Activated CD8-positive, alpha-beta memory T cell treated with anti-CD3 and anti-CD28 coated beads, Interleukin-2, amount 50 U/mL, for 24 hours (primary cell): ENCODE results near the gene FAM193A.
A peak's percentile ranks its signal among the peaks of the same experiment; 100 is the strongest.
"Not testable (repeated sequence)": the region's sequence is repeated elsewhere in the genome, so short reads cannot be mapped to it uniquely, and the experiment has no call there.

Source experiments
- DNase-seq: peaks from one replicate; pipeline ENCODE4 v3.0.0-alpha.2; 2020; ENCODE audit errors: extremely low read depth

Gene FAM193A

DNA sequence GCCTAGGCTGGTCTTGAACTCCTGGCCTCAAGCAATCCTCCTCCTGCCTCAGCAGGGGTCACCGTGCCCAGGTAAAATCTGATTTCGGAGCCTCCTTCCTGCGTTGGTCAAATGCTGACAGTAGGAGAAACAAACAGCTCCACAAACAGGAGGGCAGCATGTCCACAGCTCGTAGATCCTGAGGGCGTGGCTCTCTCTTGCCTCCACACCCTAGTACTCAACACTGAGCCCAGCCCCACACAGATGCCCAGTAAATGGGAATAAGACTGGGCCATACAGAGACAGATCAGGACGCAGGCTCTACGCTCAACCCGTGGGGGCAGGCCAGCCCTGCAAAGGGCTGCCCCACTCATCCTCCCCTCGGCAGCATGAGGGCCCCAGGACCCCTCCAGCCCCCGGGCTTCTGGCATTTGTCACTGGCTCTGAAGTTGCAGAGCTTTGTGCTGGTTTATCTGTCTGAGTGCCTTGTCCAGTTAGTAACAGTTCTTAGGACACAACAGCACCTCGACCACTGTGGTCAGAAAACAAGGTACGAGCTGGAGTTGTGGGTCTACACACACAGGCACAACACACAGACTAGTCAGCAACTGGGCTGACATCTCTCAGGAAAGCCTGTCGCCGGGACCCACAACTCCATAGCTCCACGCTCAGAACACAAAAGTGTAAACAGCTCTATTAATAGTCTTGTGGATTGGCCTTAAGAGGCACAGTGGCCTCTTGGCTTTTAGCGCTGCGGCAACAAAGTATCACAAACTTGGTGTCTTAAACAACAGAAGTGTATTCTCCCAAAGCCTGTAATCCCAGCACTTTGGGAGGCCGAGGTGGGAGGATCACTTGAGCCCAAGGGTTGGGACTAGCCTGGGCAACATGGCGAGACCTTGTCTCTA lies 214.5 kb downstream of the FAM193A start:
- DNase-seq = no peak

DNA sequence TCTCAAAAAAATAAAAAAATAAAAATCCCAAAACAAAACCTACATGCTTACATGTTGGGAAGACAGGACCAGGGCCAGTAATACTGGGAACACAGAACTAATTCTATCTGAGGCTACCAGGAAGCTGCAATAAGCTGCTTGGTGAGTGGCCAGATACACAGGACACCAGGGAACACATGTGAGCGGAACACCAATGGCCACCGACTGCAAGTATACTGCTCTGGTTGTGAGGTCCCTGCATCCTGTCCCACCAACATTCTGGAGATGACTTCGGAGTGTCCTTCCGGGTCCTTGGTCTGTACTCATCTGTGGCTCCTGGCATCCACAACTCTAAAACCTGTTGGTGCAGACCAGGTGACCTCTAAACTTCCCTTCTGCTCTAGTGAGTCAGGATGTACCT lies 217.0 kb downstream of the FAM193A start:
- DNase-seq = no peak

DNA sequence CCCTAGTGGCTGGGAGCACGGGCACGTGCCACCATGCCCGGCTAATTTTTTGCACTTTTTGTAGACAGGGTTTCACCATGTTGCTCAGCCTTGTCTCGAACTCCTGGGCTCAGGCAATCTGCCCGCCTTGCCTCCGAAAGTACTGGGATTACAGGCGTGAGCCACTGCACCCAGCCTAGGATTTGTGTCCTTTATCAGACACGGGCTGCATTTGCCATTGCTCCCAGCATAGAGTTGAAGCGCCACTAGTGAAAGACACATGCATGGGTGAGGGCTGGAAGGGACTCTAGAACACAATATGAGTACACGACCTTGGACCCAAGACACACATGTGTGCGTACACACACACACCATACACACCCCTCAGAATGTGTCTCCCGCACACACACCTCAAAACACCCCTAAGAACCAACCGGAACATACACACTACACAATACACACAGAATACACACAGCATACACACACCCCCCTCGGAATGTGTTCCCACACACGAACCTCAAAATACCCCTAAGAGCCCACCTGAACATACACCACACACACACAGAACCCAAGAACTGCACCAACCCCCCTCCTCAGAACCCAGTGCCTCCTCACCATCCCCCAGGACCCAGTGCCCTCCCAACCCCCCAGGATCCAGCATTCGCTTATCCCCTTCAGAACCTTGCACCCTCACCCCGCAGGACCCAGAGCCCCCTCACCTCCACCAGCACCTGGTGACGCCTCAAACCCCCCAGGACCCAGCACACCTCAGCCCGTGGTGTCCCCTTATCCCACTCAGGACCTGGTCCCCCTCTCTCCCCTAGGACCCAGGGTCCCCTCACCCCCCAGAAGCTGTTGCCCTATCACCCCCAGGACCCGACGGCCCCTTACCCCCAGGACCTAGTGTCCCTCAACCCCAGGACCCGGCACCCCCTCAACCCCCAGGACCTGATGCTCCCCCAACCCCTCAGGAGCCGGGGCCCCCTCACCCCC lies 218.7 kb downstream of the FAM193A start:
- no peak for DNase-seq

DNA sequence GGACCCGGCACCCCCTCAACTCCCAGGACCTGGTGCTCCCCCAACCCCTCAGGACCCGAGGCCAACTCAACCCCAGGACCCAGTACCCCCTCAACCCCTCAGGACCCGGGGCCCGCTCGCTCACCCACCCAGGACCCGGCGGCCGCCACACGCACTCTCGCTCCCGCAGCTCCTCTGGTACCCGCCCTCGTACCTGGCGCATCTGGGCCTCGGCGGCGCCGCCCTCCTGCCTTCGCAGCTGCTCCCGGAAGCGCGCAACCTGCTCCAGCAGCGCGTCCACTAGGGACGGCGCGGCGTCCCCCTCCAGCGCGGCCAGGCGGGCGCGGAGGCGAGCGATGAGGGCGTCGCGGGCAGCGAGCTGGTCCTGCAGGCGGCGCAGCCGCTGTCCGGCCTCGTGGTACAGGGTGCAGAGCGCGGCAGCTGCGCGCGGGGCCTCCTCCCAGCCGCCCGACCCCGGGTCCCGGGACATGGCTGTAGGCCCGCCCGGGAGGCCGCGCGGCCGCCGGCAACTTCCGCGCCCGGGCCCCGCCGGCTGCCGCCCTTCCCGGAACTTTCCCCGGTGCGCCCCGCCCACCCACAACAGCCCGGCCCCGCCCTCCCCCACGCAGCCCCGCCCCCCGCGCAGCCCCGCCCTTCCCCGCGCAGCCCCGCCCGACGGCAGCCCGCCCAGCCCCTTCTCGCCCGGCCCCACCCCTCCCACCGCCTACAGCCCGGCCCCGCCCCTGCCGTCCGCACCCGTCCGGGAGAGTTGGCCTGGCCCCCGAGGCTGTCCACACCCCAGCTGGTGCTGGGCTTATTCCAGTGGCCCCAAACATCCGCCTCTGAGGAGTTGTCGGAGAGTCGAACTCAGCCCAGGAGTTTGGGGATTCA lies 219.6 kb downstream of the FAM193A start, which contains the start of gene TNIP2:
Gene TNIP2 (minus strand): TSS at position 516 of the 870 bp plus-strand sequence. CDS start 47 bp downstream, at position 469.
- peak; percentile 40 for DNase-seq

DNA sequence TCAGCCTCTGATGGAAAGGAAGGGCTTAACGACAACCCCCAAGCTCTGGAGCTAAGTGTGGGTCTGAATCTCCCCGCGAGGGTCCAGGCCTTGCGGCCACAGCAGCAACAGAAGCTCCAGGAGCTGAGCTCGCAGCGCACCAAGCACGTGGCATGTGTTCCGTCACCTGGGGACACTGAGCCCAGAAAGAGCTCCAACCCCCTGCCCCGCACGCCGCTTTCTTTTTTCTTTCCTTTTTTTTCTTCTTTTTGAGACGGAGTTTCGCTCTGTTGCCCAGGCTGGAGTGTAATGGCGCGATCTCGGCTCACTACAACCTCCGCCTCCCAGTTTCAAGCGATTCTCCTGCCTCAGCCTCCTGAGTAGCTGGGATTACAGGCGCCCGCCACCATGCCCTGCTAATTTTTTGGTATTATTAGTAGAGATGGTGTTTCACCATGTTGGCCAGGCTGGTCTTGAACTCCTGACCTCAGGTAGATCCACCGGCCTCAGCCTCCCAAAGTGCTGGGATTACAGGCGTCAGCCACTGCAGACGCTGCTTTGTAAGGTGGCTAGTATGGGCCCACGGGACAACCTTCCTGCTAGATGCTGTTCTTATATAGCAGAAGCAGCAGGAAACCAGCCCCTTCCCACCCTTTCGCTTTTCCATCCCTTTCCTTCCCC lies 220.4 kb downstream of the FAM193A start:
- DNase-seq = no peak

DNA sequence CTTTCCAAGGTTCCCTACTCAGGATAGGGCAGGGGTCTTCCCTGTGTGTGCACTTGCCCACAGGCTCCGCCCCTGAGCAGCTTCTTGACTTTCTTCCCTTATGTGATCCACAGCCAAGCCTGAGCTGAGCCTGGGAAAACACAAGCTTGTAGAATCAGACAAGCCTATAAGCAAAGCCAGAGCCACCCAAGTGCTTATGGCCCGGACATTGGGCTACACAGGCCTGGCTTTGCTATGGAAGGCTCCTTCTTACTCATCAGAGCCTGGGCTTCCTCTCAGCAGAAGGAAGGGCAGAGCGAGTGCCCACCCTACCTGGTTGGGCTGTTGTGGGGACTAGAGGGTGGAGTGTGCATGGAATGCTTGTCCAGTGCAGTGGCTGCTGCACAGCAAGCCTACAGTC lies 221.0 kb downstream of the FAM193A start:
- DNase-seq = no peak

DNA sequence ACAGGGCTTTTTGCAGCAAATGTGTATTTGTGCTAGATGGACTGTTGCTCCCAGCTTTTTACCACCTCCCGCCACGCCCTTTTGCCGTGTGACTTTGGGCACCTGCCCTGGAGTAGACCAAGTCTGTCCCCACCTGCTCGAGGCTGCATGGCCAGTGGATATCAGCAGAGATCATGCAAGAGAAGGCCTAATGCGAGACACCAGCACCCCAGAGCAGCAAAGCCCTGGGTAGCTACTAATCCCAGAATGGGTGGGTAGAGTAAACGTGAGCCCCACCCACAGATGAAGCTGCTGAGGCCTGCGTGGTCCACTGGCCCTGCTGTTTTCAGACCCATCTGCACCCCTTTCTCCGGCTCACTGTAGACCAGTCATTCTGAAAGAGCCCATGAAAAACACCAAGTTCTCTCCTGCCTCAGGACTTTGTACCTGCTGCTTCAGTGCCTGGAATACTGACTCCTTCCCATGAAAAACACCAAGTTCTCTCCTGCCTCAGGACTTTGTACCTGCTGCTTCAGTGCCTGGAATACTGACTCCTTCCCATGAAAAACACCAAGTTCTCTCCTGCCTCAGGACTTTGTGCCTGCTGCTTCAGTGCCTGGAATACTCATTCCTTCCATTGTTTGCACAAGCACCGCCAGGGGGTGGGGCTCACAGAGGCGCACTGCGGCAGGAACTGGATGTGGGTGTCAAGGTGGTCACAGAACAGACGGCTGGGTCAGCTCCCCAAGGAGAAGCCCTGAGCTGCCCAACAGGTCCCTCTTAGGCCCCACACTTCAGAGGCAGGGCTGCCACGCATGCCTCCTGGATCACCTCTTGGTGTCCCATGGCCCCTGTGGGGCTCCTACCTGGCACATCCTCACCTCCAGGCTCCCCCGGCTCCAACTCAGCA lies 224.8 kb downstream of the FAM193A start:
- DNase-seq = no peak

DNA sequence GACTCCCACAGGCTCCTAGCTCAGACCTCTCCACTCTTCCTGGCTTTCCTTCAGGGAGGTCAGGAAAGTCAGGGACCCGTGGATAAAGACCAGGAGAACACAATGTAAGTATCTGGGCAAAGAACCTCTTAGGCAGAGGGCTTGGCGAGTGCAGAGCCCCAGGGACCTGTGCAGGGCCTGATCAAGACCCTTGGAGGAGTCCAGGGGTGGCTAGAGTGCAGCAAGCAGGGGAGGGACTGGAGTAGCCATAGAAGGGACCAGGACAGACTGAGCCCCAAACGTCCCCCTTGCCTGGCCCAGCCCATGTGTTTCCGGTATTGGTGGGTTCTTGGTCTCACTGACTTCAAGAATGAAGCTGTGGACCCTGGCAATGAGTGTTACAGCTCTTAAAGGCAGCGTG lies 225.6 kb downstream of the FAM193A start:
- no peak for DNase-seq

DNA sequence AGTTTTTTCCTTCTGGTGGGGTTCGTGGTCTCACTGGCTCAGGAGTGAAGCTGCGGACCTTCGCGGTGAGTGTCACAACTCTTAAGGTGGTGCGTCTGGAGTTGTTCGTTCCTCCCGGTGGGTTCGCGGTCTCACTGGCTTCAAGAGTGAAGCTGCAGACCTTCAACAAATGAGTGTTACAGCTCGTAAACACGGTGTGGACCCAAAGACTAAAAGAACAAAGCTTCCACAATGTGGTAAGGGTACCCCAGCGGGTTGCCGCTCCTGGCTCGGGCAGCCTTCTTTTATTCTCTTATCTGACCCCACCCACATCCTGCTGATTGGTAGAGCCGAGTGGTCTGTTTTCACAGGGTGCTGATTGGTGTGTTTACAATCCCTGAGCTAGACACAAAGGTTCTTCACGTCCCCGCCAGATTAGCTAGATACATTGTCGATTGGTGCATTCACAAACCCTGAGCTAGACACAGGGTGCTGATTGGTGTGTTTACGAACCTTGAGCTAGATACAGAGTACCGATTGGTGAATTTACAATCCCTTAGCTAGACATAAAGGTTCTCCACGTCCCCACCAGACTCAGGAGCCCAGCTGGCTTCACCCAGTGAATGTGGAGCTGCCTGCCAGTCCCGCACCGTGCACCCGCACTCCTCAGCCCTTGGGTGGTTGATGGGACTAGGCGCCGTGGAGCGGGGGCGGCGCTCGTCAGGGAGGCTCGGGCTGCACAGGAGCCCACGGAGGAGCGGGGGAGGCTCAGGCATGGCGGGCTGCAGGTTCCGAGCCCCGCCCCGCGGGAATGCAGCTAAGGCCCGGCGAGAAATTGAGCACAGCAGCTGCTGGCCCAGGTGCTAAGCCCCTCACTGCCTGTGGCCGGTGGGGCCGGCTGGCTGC lies 226.3 kb downstream of the FAM193A start:
- DNase-seq = not testable (repeated sequence)

DNA sequence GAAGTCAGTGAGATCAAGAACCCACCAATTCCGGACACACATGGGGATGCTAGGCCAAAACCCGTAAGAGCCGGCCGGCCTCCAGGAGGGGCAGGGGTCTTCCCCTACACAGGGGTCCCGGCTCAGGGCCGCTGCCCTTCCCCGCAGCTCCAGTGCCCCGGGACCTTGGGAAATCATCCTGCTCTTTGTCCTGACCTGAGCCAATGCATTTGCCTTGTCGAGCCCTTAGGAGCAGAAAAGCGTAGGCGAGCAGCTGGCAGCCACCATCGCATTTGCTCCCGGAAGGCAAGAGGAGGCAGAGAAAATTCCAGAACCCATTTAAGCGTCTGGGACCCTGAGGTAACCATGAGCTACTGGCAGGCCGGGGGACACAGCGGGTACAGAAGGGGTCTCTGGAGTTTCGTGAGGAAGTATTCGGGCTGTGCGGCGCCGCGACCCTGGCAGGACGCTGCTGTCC lies 227.1 kb downstream of the FAM193A start:
- DNase-seq = no peak

DNA sequence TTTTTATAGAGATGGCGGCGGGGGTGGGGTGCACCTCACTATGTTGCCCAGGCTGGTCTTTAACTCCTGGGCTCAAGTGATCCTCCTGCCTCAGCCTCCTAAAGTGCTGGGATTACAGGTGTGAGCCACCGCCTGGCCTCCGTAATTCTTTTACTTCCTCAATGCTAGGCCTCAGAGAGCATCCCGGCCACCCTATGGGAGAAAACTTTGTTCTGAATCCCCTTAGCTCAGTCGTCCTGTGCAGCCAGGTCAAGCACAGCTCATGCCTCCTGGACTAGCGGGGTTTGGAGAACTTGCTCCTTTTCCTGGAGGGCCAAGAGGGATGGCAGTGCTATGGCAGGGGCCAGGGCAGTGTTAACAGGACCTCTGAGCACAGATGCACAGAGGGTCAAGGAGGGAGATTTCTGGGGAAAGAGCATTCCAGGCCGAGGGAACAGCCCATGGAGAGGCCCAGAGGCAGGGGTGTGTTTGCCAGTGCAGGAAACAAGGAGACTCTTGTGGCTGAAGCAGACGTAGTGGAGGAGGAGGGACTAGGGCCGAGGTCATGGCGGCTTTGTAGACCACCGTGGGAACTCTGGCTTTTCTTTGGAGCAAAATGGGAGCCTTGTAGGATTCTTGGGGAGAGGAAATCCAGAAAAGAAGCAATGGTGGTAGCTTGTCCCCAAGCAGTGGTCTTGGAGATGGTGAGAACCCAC lies 229.5 kb downstream of the FAM193A start:
- no peak for DNase-seq

DNA sequence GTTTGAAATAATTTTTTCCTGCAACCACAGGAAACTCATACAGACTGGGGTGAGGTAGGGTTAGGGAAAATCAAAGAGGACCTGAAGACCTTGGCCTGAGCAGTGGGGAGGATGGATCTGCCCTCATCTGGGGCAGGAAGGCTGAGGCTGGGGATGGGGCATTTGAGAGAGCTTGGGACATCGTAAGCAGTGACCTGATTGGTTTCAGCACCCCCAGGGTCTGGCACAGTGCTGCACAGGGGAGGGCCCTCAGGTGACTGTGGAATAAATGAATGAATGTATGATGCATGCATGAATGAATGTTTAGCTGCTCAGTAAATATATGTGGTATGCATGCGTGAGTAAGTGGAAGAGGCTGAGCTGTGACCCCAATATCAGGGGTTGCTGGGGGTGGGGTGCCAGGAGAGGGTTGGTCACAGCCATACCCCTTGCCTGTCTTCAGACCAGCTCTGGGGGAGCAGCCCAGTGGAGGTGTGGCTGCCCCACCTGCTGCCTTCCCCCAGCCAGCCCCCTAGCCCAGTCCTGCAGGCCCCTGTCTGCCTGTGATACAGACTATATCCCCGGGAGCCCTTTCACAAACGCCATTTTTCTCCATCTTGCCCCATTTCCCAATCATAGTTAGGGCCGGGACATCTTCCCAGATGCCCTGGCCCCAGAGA lies 230.7 kb downstream of the FAM193A start:
- no peak for DNase-seq

DNA sequence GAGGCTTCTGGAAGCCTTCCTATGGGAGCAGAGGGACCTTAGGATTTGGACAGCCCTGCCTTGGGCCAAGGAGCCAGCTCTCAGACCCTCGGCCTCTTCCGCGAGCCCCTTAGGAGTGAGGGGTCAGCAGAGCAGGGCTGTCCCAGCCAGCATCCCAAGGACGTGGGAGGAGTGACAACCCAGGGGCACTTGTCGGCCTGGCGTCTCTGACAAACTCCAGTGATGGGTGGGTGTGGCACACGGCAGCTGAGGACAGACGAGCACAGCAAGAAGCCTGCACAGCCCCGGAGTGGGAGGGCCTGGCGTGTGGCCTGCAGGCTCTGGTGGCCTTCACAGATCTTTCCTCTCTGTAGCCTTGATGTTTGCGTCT lies 231.2 kb downstream of the FAM193A start:
- DNase-seq = no peak

DNA sequence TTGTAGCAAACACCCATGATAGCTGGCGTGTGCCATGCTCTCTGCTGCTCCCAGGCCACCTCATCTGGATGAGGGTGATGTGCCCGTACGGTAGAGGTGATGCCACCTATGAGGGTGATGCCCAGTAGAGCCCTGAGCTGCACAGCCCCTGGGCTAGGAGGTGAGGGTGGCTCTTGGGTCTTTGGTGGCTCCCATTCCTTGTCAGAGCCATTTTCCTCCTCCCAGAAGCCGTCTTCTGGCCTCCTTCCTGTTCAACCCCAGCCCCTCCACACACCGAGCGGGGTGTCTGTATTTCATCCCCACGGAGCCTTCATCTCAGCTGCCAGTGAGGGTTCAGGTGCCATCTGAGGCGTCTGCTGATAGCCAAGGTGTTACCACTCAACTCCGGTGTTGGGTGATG lies 231.7 kb downstream of the FAM193A start:
- no peak for DNase-seq

DNA sequence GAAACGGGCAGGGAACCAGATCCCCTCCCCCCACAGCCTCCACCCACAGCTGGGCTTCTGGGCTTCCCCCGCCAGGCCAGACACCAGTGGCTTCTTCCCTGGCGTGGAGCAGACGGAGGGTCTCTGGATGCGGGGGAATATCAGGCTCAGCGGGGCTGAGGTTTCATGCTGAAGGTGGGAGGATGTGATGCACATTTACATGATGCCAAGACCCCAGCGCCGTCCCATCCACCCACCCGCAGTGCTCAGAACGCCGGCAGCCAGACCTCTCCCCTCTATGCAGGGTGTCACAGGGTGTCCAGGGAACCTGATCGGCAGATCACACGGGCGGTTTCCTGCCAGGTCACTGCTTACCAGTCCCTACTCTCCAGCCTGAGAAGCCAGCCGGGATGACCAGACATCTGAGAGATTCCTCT lies 232.5 kb downstream of the FAM193A start:
- DNase-seq = no peak

DNA sequence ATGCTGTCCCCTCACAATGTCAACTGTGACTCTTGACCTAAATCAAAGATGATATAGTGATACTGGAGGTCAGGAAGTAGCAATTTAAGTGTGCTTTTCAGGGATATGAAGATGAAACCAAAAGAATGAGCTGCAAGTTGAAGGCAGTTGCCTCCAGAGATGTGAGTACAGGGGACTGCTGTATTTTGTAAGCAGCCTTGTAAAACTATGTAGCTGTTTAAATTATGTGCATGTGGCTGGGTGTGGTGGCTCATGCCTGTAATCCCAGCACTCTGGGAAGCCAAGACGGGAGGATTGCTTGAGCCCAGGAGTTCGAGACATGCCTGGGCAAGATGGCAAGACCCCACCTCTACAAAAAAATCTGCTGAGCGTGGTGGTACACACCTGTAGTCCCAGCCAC lies 234.8 kb downstream of the FAM193A start:
- DNase-seq = no peak

DNA sequence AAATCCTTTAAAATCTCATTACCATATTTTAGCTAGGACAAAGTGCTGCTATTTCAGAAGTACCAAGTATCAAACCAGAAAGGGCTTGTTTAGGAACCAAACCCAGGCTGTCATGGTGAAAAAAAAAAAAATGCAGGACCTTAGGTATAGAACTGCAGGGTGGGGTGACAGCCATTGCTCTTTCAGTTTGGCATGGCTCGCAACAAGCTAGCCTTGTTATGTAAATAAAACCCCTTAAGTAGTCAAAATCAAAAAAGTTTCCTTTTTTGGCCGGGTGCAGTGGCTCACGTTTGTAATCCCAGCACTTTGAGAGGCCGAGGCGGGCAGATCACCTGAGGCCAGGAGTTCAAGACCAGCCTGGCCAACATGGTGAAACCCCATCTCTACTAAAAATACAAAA lies 244.2 kb downstream of the FAM193A start:
- not testable (repeated sequence) for DNase-seq

DNA sequence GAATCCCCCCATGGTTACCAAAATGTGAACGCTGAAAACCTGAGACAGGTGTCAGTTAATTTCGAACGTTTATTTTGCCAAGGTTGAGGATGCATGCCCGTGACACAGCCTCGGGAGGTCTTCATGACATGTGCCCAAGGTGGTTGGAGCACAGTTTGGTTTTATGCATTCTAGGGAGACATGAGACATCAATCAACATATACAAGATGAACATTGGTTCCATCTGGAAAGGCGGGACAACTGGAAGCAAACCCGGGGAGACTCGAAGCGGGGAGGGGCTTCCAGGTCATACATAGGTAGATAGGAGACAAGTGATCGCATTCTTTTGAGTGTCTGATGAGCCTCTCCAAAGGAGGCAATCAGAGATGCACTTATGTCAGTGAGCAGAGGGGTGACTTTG lies 245.5 kb downstream of the FAM193A start:
- DNase-seq = no peak
